Activated B cell treated with CpG ODN at 0.5 μM for 24 hours (primary cell): ENCODE measurements around the gene SLC39A8. TPM values are rescaled to one million over a fixed set of nuclear protein-coding genes. Genes with fewer than 3 reads are reported as not detected.

ENCODE experiments used
- ATAC-seq: fragments of 200-7000 bp; cut with Tn5 transposase; one replicate; pipeline ENCODE4 v1.10.0; 2021; ENCODE audit warnings: low read depth, mild to moderate bottlenecking, moderate library complexity
- CTCF ChIA-PET: fragments of 350-600 bp; sonication (Branson Sonifier 250); formaldehyde crosslinking; loops from one replicate; lab custom pipeline; 2021; ENCODE audit warnings: antibody characterized with exemption; lab: Charles Lee
- POLR2A ChIA-PET: fragments of 350-600 bp; sonication (Branson Sonifier 250); formaldehyde crosslinking; loops from one replicate; lab custom pipeline; 2021; ENCODE audit warnings: antibody characterized with exemption; lab: Charles Lee
- DNase-seq: peaks from one replicate; pipeline ENCODE4 v3.0.0; 2022
- H3K27ac Mint-ChIP-seq: one replicate; pipeline ENCODE4 v1.8.0; 2020; ENCODE audit warnings: mixed read lengths
- H3K27me3 Mint-ChIP-seq: one replicate; pipeline ENCODE4 v1.8.0; 2021; ENCODE audit warnings: mixed read lengths
- H3K36me3 Mint-ChIP-seq: one replicate; pipeline ENCODE4 v1.8.0; 2021; ENCODE audit warnings: low read depth, mixed read lengths
- H3K4me1 Mint-ChIP-seq: one replicate; pipeline ENCODE4 v1.8.0; 2021; ENCODE audit warnings: mixed read lengths
- H3K4me3 Mint-ChIP-seq: one replicate; pipeline ENCODE4 v1.8.0; 2020; ENCODE audit warnings: mild to moderate bottlenecking, mixed read lengths
- H3K9me3 Mint-ChIP-seq: one replicate; pipeline ENCODE4 v1.8.0; 2020; ENCODE audit warnings: mixed read lengths
- CTCF ChIP-seq: fragments of 200-600 bp; IDR thresholded peaks from one replicate; pipeline ENCODE4 v1.8.0; 2022; ENCODE audit warnings: antibody characterized with exemption, mild to moderate bottlenecking
- intact Hi-C: fragments of 100-400 bp; cut with micrococcal nuclease; formaldehyde crosslinking; loops from one replicate; pipeline ENCODE4 v1.15.1; 2024
- total RNA-seq: library from RNA; stranded (reverse); gene quantifications from 2 replicates; pipeline ENCODE4 v1.2.3, GENCODE V29; 2022

SLC39A8 gene
- total RNA-seq, 1 donor from 2014 or later, result 17.9 TPM

- DNase-seq, result no peak
- ChIA-PET CTCF (no interaction called here), POLR2A (no interaction called here)
- Mint-ChIP-seq H3K9me3 (peaks cover 3% of the 10 kb centered on the region), H3K4me1 (no peaks in the 10 kb centered on the region), H3K36me3 (no peaks in the 10 kb centered on the region), H3K27me3 (peaks cover 2% of the 10 kb centered on the region), H3K27ac (no peak overlapping the region), H3K4me3 (no peak overlapping the region)
- intact Hi-C loops, result no loop called here
- no peak for ATAC-seq
- TF ChIP-seq CTCF, result no peak
Measured at GRCh38 chr4:102227388-102227787, 117.9 kb downstream of the SLC39A8 start.

- peaks cover 3% of the 10 kb centered on the region for H3K9me3 Mint-ChIP-seq
- ChIA-PET POLR2A (no interaction called here), CTCF (no interaction called here)
- H3K36me3 Mint-ChIP-seq, result no peaks in the 10 kb centered on the region
- TF ChIP-seq CTCF, result no peak
- H3K27me3 Mint-ChIP-seq, result no peaks in the 10 kb centered on the region
- no peak overlapping the region for H3K27ac Mint-ChIP-seq
- no peak for ATAC-seq
- no peaks in the 10 kb centered on the region for H3K4me1 Mint-ChIP-seq
- no peak for DNase-seq
- no peak overlapping the region for H3K4me3 Mint-ChIP-seq
- intact Hi-C loops, result no loop called here
Measured at GRCh38 chr4:102223461-102223860, 121.8 kb downstream of the SLC39A8 start.

- Mint-ChIP-seq H3K36me3 (no peaks in the 10 kb centered on the region), H3K27me3 (no peaks in the 10 kb centered on the region), H3K4me1 (no peaks in the 10 kb centered on the region), H3K27ac (no peak overlapping the region), H3K4me3 (no peak overlapping the region), H3K9me3 (peaks cover 3% of the 10 kb centered on the region)
- TF ChIP-seq CTCF, result no peak
- DNase-seq, result no peak
- intact Hi-C loops, result no loop called here
- ATAC-seq, result no peak
- ChIA-PET CTCF (no interaction called here), POLR2A (no interaction called here)
Measured at GRCh38 chr4:102222838-102223409, 122.4 kb downstream of the SLC39A8 start.

GRCh38 chr4:102219129-102219528 is 126.2 kb downstream of the SLC39A8 start:
- DNase-seq (no peak), ATAC-seq (no peak)
- intact Hi-C loops, result no loop called here
- ChIA-PET POLR2A (no interaction called here), CTCF (no interaction called here)
- Mint-ChIP-seq H3K27ac (no peak overlapping the region), H3K4me1 (no peaks in the 10 kb centered on the region), H3K4me3 (no peak overlapping the region), H3K36me3 (no peaks in the 10 kb centered on the region), H3K9me3 (no peaks in the 10 kb centered on the region), H3K27me3 (peaks cover 8% of the 10 kb centered on the region)
- no peak for TF ChIP-seq CTCF

GRCh38 chr4:102218656-102219055 is 126.6 kb downstream of the SLC39A8 start:
- Mint-ChIP-seq H3K36me3 (no peaks in the 10 kb centered on the region), H3K27ac (no peak overlapping the region), H3K9me3 (no peaks in the 10 kb centered on the region), H3K4me1 (no peaks in the 10 kb centered on the region), H3K4me3 (no peak overlapping the region), H3K27me3 (peaks cover 10% of the 10 kb centered on the region)
- no peak for TF ChIP-seq CTCF
- ATAC-seq (no peak), DNase-seq (no peak)
- POLR2A ChIA-PET, result no interaction called here
- CTCF ChIA-PET, result no interaction called here
- intact Hi-C loops, result no loop called here
